Measurements from ENCODE around the gene LMNA.

LMNA gene

DNA sequence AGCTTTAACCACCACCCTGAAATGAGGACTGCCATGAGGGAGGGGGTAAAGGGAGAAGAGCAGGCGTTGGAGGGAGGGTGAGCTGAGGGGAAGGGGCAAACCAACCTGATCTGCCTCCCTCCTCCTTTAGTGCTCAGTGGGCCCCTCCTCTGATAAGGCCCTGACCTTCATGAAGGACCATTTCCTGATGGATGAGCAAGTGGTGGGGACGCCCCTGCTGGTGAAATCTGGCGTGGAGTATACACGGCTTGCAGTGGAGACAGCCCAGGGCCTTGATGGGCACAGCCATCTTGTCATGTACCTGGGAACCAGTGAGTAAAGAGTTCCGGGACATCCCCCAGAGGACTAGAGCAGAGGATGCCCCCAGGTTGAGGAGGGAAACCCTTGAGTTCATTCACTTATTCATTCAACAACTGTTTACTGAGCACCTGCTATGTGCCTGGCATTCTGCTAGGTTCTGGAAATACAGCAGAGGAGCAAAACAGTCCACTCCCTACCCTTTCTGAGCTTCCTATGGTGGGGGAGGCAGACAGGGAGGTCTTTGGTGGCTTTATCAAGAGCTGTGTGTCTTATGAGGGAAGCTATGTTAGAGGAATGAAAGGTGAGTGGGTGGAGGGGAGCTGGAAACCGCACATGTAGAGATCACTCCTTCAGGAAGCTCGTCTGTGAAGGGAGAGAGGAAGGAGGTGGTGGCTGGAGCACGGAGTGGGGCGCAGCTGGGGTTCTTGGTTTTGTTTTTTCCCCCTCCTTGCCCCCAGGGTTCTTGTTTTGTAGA is 58.4 kb downstream of the LMNA start:
- TF ChIP-seq FOXP2 (optimal IDR thresholded peaks at IDR 0.05; ENCODE audit: borderline replicate concordance, extremely low read depth, extremely low read length, insufficient read depth) (no peak), SIN3A (IDR thresholded peaks at IDR 0.05; ENCODE audit: borderline replicate concordance, insufficient read depth, low read length) (no peak), POLR2AphosphoS5 (IDR thresholded peaks at IDR 0.05; ENCODE audit: low read depth, low read length) (no peak), TAF1 (IDR thresholded peaks at IDR 0.05; ENCODE audit: borderline replicate concordance, insufficient read depth, low read length) (no peak)
- TF ChIP-seq, protein P1, sequence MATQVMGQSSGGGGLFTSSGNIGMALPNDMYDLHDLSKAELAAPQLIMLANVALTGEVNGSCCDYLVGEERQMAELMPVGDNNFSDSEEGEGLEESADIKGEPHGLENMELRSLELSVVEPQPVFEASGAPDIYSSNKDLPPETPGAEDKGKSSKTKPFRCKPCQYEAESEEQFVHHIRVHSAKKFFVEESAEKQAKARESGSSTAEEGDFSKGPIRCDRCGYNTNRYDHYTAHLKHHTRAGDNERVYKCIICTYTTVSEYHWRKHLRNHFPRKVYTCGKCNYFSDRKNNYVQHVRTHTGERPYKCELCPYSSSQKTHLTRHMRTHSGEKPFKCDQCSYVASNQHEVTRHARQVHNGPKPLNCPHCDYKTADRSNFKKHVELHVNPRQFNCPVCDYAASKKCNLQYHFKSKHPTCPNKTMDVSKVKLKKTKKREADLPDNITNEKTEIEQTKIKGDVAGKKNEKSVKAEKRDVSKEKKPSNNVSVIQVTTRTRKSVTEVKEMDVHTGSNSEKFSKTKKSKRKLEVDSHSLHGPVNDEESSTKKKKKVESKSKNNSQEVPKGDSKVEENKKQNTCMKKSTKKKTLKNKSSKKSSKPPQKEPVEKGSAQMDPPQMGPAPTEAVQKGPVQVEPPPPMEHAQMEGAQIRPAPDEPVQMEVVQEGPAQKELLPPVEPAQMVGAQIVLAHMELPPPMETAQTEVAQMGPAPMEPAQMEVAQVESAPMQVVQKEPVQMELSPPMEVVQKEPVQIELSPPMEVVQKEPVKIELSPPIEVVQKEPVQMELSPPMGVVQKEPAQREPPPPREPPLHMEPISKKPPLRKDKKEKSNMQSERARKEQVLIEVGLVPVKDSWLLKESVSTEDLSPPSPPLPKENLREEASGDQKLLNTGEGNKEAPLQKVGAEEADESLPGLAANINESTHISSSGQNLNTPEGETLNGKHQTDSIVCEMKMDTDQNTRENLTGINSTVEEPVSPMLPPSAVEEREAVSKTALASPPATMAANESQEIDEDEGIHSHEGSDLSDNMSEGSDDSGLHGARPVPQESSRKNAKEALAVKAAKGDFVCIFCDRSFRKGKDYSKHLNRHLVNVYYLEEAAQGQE (IDR thresholded peaks at IDR 0.05; ENCODE audit: insufficient read depth in 1 of 2, low read depth in 2 of 2, low read length in 2 of 2), result no peak

DNA sequence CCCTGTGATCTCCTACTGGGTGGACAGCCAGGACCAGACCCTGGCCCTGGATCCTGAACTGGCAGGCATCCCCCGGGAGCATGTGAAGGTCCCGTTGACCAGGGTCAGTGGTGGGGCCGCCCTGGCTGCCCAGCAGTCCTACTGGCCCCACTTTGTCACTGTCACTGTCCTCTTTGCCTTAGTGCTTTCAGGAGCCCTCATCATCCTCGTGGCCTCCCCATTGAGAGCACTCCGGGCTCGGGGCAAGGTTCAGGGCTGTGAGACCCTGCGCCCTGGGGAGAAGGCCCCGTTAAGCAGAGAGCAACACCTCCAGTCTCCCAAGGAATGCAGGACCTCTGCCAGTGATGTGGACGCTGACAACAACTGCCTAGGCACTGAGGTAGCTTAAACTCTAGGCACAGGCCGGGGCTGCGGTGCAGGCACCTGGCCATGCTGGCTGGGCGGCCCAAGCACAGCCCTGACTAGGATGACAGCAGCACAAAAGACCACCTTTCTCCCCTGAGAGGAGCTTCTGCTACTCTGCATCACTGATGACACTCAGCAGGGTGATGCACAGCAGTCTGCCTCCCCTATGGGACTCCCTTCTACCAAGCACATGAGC is 62.2 kb downstream of the LMNA start:
- no peak for TF ChIP-seq TAF1 (IDR thresholded peaks at IDR 0.05; ENCODE audit: borderline replicate concordance, insufficient read depth, low read length)
- no peak for TF ChIP-seq SIN3A (IDR thresholded peaks at IDR 0.05; ENCODE audit: borderline replicate concordance, insufficient read depth, low read length)
- TF ChIP-seq FOXP2 (optimal IDR thresholded peaks at IDR 0.05; ENCODE audit: borderline replicate concordance, extremely low read depth, extremely low read length, insufficient read depth), result no peak
- no peak for TF ChIP-seq POLR2AphosphoS5 (IDR thresholded peaks at IDR 0.05; ENCODE audit: low read depth, low read length)
- TF ChIP-seq, protein P1 (IDR thresholded peaks at IDR 0.05; ENCODE audit: insufficient read depth in 1 of 2, low read depth in 2 of 2, low read length in 2 of 2), result no peak

DNA sequence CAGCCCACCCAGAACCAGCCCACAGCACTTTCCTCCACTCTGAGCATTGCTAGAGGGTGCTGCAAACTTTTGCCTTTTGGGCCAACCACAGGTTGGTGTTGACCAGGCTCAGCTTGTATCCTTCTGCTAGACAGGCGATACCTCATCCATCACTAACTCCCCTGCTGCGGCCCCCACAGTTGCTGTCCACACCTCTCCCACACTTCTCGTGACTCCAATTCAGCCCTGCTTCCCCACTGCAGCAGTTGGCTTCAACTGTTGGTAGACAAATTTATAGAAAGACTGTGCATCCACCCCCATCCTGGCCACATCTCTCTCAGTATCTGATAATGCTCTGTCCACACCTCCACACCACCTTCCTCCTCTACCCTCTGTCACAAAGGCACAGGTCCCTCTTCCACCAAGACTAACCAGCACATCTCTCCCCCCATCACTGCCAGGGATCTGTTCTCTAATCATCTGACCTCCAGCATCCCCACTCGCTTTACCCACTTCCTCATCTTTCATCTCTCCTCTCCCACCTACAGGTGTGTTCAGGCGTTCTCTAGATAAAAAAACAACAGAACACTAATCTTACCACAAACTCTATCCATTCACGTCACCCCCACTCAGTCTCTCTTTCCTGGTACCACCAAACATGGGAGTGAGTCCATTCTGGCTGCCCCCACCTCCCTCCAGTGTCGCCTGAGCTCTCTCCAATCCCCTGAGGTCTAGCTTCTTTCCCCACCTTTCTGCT is 63.6 kb downstream of the LMNA start:
- TF ChIP-seq SIN3A (IDR thresholded peaks at IDR 0.05; ENCODE audit: borderline replicate concordance, insufficient read depth, low read length) (no peak), FOXP2 (optimal IDR thresholded peaks at IDR 0.05; ENCODE audit: borderline replicate concordance, extremely low read depth, extremely low read length, insufficient read depth) (no peak), POLR2AphosphoS5 (IDR thresholded peaks at IDR 0.05; ENCODE audit: low read depth, low read length) (no peak), TAF1 (IDR thresholded peaks at IDR 0.05; ENCODE audit: borderline replicate concordance, insufficient read depth, low read length) (no peak)
- TF ChIP-seq, protein P1 (IDR thresholded peaks at IDR 0.05; ENCODE audit: insufficient read depth in 1 of 2, low read depth in 2 of 2, low read length in 2 of 2), result no peak

DNA sequence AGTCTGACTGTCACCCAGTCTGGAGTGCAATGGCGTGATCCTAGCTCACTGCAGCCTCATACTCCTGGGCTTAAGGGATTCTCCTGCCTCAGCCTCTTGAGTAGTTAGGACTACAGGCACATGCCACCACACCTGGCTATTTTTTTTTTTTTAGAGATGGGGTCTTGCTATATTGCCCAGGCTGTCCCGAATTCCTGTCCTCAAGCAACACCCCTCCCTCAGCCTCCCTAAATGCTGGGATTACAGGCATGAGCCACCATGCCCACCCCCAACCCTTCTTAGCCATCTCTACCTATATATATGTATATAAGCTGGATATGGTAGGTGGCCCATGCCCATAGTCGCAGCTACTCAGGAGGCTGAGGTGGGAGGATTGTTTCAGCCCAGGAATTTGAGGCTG is 66.0 kb downstream of the LMNA start:
- TF ChIP-seq SIN3A (IDR thresholded peaks at IDR 0.05; ENCODE audit: borderline replicate concordance, insufficient read depth, low read length), result no peak
- TF ChIP-seq, protein P1 (IDR thresholded peaks at IDR 0.05; ENCODE audit: insufficient read depth in 1 of 2, low read depth in 2 of 2, low read length in 2 of 2), result no peak
- TF ChIP-seq FOXP2 (optimal IDR thresholded peaks at IDR 0.05; ENCODE audit: borderline replicate concordance, extremely low read depth, extremely low read length, insufficient read depth), result no peak
- no peak for TF ChIP-seq TAF1 (IDR thresholded peaks at IDR 0.05; ENCODE audit: borderline replicate concordance, insufficient read depth, low read length)
- no peak for TF ChIP-seq POLR2AphosphoS5 (IDR thresholded peaks at IDR 0.05; ENCODE audit: low read depth, low read length)

Measured in PFSK-1 (cell line).